ENCODE results near the gene TMEM89.

- no peak for TF ChIP-seq CTCF (conservative IDR thresholded peaks at IDR 0.05; ENCODE audit: low read depth, low read length)
- TF ChIP-seq EZH2 (IDR thresholded peaks at IDR 0.05; ENCODE audit: low read length, unreplicated experiment): no peak
- TF ChIP-seq EZH2phosphoT487 (IDR thresholded peaks at IDR 0.05; ENCODE audit: borderline replicate concordance, low read length): no peak
These were observed 39.7 kb downstream of the TMEM89 start for GRCh38 chr3:48581621-48582481.

Data from PC-3 (cell line).